Measurements from ENCODE around the gene PPP2R2B. TPM values are rescaled to one million over a fixed set of nuclear protein-coding genes. Genes with fewer than 3 reads are reported as not detected.

The PPP2R2B gene
- total RNA-seq, 1 experiment from 2014 or later, result not detected

DNA sequence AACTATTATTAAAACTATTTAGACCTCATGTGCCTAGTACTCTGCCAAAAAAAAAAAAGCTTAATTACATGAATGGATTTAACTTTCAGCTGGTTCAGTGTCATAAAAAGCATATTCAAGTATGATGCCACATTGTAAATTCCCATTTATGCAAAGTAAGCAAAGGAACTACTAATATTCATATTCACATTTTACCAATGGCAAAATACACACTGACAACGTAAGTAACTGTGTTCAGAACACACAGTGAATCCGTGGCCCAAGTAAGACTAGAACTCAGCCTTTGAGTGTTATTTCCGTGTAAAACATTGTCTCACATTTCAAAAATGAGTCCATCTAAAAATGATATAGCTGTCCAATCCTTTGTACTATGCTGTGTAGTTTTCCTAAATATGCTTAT is 56.8 kb downstream of the PPP2R2B start:
- ChIA-PET CTCF (no interaction called here), POLR2A (ENCODE audit: low non-redundant PET) (no interaction called here)
- no TSS peak for BruUV-seq (replicated peaks)
- intact Hi-C loops (cut with micrococcal nuclease; ENCODE audit: unreplicated experiment), result no loop called here
- Histone ChIP-seq H3K9me3 (ENCODE audit: low read depth, low read length, poor library complexity, severe bottlenecking) (no peaks in the 10 kb centered on the region), H3K4me1 (ENCODE audit: insufficient read depth, low read length, poor library complexity, severe bottlenecking) (no peaks in the 10 kb centered on the region), H3K27ac (ENCODE audit: low read depth, low read length, poor library complexity, severe bottlenecking) (no peak overlapping the region), H3K36me3 (ENCODE audit: insufficient read depth, low read length, poor library complexity, severe bottlenecking) (no peaks in the 10 kb centered on the region), H3K27me3 (replicated peaks; ENCODE audit: insufficient read depth, low read depth, low read length, poor library complexity) (peaks cover 21% of the 10 kb centered on the region), H3K4me3 (ENCODE audit: low read depth, low read length, poor library complexity, severe bottlenecking) (no peak overlapping the region)
- no peak for TF ChIP-seq EZH2 (IDR thresholded peaks at IDR 0.05; ENCODE audit: borderline replicate concordance, low read depth, low read length, poor library complexity, severe bottlenecking)
- TF ChIP-seq, protein P1, sequence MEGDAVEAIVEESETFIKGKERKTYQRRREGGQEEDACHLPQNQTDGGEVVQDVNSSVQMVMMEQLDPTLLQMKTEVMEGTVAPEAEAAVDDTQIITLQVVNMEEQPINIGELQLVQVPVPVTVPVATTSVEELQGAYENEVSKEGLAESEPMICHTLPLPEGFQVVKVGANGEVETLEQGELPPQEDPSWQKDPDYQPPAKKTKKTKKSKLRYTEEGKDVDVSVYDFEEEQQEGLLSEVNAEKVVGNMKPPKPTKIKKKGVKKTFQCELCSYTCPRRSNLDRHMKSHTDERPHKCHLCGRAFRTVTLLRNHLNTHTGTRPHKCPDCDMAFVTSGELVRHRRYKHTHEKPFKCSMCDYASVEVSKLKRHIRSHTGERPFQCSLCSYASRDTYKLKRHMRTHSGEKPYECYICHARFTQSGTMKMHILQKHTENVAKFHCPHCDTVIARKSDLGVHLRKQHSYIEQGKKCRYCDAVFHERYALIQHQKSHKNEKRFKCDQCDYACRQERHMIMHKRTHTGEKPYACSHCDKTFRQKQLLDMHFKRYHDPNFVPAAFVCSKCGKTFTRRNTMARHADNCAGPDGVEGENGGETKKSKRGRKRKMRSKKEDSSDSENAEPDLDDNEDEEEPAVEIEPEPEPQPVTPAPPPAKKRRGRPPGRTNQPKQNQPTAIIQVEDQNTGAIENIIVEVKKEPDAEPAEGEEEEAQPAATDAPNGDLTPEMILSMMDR (conservative IDR thresholded peaks at IDR 0.05; ENCODE audit: low read depth, low read length), result no peak
- no peak for DNase-seq (ENCODE audit: low spot score)

DNA sequence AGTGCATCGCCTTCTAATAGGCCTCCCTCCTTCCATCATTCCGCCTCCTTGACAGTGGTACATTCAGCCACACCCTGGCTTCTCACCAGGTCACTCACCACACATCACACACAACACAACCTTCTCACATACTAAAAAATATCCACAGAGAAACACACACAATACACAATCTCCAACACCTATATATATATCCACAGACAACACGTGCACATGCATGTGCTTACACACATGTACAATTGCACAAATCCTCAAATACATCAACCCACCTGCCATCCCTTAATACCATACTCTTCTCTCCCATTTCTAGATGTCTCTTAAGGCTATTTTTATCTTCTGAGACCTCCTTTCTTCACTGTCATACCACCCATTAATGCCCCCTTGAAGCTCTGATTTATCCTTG is 57.6 kb downstream of the PPP2R2B start:
- ChIA-PET CTCF (no interaction called here), POLR2A (ENCODE audit: low non-redundant PET) (no interaction called here)
- H3K4me3 ChIP-seq (ENCODE audit: low read depth, low read length, poor library complexity, severe bottlenecking), result no peak overlapping the region
- TF ChIP-seq, protein P1 (conservative IDR thresholded peaks at IDR 0.05; ENCODE audit: low read depth, low read length), result no peak
- no peak for TF ChIP-seq EZH2 (IDR thresholded peaks at IDR 0.05; ENCODE audit: borderline replicate concordance, low read depth, low read length, poor library complexity, severe bottlenecking)
- DNase-seq (ENCODE audit: low spot score), result no peak
- peaks cover 14% of the 10 kb centered on the region for H3K27me3 ChIP-seq (replicated peaks; ENCODE audit: insufficient read depth, low read depth, low read length, poor library complexity)
- intact Hi-C loops (cut with micrococcal nuclease; ENCODE audit: unreplicated experiment), result no loop called here
- H3K27ac ChIP-seq (ENCODE audit: low read depth, low read length, poor library complexity, severe bottlenecking), result no peak overlapping the region
- no peaks in the 10 kb centered on the region for H3K9me3 ChIP-seq (ENCODE audit: low read depth, low read length, poor library complexity, severe bottlenecking)
- H3K4me1 ChIP-seq (ENCODE audit: insufficient read depth, low read length, poor library complexity, severe bottlenecking), result no peaks in the 10 kb centered on the region
- H3K36me3 ChIP-seq (ENCODE audit: insufficient read depth, low read length, poor library complexity, severe bottlenecking), result no peaks in the 10 kb centered on the region
- BruUV-seq (replicated peaks), result no TSS peak

DNA sequence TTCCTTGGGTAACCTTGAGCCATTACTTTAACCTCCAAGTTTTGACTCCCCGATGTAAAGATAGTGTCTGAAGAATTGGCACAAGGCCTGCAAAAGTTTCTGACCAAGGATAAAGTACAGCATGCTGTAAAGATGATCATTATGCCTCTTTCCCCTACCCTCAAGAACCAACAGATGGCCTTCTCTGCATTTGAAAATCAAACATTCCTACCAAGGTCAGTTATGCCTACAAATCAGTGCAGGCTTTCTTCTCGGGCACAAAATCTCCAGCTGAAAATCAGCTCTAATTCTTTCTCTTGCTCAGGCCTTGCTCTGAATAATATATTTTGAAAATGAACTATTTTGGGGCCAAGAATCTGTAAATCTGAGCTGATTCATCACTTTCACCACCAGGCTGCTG is 59.7 kb downstream of the PPP2R2B start:
- BruUV-seq (replicated peaks), result no TSS peak
- Histone ChIP-seq H3K4me1 (ENCODE audit: insufficient read depth, low read length, poor library complexity, severe bottlenecking) (no peaks in the 10 kb centered on the region), H3K36me3 (ENCODE audit: insufficient read depth, low read length, poor library complexity, severe bottlenecking) (no peaks in the 10 kb centered on the region), H3K9me3 (ENCODE audit: low read depth, low read length, poor library complexity, severe bottlenecking) (no peaks in the 10 kb centered on the region), H3K27ac (ENCODE audit: low read depth, low read length, poor library complexity, severe bottlenecking) (no peak overlapping the region), H3K4me3 (ENCODE audit: low read depth, low read length, poor library complexity, severe bottlenecking) (no peak overlapping the region), H3K27me3 (replicated peaks; ENCODE audit: insufficient read depth, low read depth, low read length, poor library complexity) (peaks cover 9% of the 10 kb centered on the region)
- ChIA-PET POLR2A (ENCODE audit: low non-redundant PET) (no interaction called here), CTCF (no interaction called here)
- no peak for DNase-seq (ENCODE audit: low spot score)
- intact Hi-C loops (cut with micrococcal nuclease; ENCODE audit: unreplicated experiment), result no loop called here
- no peak for TF ChIP-seq EZH2 (IDR thresholded peaks at IDR 0.05; ENCODE audit: borderline replicate concordance, low read depth, low read length, poor library complexity, severe bottlenecking)
- TF ChIP-seq, protein P1 (conservative IDR thresholded peaks at IDR 0.05; ENCODE audit: low read depth, low read length), result no peak
